HG03103 (cell line): ENCODE results near the gene KIRREL1.

Experiments
- ATAC-seq: cut with Tn5 transposase; IDR thresholded peaks from one replicate; pipeline ENCODE4 v1.9.1; 2021; ENCODE audit warnings: low read depth; ENCODE audit not compliant: unreplicated experiment

Gene KIRREL1

DNA sequence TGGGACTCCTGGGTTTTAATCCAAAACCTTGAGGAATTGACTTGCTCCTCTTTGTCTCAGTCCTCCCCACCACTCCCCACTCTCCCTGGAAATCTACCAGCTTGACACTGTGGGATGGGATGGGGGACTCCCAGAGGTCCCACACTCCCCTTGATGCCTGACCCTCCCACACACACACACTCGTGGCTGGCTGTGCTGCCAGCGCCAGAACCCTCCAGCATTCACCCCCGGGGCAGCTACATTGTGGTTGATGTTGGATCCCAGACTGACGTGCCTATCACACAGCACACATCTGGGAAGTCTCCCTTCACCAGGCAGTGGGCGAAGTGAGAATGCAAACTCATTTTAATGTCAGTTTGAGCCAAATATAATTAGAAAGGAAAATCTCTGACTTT lies 10.0 kb downstream of the KIRREL1 start:
- no peak for ATAC-seq

GRCh38 chr1:158005224-158005623 lies 11.8 kb downstream of the KIRREL1 start:
- no peak for ATAC-seq

- no peak for ATAC-seq
Observed at GRCh38 chr1:158007180-158007579, 13.7 kb downstream of the KIRREL1 start.

DNA sequence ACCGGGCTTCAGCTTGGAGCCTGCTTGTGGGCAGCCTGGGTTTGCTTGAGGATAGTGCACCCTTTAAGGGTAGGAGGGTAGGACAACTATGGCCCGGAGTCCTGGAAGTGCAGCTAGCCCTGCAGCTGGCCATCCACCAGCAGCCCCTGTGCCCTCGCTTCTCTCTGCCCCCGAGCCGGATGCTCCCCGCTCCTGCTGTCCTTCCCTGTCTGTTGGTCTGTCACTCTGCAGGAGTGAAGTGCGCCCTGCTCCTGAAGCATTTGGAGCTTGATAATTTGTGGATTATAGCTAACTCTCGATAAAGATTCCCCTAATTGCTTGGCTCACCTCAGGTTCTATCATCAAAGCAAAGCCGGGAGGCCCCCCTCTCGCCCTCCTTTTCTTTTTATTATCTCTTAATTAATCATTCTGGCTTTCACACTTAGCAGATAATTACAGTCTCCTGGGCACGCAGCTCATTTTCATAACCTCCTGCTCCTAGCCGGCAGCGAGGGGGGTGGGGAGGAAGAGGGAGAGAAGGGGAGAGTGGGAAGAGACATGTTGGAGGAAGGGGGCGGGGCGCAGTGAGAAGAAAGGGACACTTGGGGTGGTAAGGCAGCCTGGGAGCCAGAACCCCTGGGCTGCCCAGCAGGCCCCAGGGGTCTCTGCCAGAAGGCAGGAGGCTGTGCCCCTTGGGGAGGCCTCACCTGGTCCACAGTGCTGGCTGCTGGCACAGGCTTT lies 14.4 kb downstream of the KIRREL1 start:
- no peak for ATAC-seq

DNA sequence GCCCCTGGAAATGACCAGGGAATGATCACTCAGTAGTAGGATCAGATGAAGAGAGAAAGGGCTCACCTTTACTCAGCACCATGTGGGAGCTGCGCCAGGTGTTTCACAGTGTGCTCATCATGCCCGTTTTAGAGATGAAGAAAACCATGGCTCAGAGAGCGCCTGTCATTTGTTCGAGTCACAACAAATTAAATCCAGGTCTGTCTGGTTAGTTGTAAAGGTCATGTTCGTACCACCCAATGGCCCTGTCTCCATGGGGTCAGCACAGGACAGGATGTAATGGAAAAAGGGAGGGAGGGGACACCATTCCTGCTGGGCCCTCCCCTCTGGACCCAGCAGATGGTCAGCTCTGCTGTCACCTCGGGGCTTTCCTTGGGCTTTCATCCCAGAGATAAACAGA lies 15.2 kb downstream of the KIRREL1 start:
- ATAC-seq: no peak

GRCh38 chr1:158011714-158012113 lies 18.3 kb downstream of the KIRREL1 start:
- ATAC-seq: no peak

- ATAC-seq: no peak
Observed at GRCh38 chr1:158013840-158014730, 20.6 kb downstream of the KIRREL1 start.

- ATAC-seq: no peak
Observed at GRCh38 chr1:158014731-158015320, 21.4 kb downstream of the KIRREL1 start.

DNA sequence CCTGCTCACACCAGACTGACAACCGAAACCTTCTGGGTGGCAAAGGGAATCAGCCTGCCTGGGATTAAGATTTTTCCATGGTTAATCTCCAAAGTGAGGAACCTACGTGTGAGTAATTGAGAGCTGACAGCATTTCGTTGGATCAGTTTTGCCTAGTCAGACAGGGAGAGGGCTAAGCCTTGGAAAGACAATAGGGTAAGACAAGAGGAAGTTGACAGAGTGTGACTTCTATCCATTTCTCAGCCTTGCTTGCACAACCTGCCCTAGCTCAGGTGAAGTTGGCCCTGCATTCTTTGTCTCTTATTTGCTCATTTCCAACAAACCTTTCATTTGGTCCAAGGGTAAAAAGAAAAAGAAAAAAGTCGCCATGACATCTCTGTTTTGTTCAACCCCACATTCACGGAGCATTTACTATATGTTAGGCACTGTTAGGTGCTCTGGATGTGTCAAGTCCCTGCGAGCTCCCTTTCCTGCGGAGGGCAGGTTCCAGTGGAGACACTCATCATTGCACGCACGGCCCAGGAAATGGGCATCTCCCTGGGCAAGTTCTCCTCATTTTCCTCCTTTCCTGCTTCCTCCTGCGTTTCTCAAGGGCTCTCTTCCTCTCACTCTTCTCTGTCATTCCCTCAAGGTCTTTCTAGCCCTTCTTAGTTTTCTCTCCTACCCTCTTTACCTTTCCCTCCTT lies 23.3 kb downstream of the KIRREL1 start:
- ATAC-seq: no peak

GRCh38 chr1:158017800-158018595 lies 24.6 kb downstream of the KIRREL1 start:
- ATAC-seq: no peak

GRCh38 chr1:158019171-158019868 lies 25.9 kb downstream of the KIRREL1 start:
- no peak for ATAC-seq

DNA sequence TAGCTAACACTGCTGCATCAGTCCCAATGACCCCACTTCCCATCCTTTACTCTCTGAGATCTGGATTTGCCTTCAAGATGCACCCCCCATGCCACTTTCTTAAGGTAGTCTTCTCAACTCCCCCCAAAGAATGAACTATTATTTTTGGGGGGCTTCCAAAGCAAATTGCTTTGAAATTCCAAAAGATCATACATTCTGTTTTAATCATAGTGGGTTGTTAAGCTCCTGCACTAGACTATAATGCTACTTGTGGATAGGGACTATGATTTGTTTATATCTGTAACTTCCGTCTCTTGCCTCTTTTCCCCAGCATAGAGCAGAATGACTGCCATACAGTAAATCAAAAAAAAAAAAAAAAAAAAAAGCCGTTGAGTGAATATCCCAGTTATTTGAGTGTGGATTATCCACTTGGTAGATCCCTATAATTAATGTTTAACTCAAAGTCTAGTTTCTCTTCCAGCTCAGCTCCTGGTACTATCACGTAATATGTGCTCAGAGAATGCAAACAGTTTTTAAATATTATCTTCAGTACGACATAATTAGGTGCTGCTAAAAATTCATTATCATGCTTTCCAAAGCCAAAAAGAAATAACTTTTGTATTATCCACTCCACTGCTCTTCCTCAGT lies 26.9 kb downstream of the KIRREL1 start:
- no peak for ATAC-seq

DNA sequence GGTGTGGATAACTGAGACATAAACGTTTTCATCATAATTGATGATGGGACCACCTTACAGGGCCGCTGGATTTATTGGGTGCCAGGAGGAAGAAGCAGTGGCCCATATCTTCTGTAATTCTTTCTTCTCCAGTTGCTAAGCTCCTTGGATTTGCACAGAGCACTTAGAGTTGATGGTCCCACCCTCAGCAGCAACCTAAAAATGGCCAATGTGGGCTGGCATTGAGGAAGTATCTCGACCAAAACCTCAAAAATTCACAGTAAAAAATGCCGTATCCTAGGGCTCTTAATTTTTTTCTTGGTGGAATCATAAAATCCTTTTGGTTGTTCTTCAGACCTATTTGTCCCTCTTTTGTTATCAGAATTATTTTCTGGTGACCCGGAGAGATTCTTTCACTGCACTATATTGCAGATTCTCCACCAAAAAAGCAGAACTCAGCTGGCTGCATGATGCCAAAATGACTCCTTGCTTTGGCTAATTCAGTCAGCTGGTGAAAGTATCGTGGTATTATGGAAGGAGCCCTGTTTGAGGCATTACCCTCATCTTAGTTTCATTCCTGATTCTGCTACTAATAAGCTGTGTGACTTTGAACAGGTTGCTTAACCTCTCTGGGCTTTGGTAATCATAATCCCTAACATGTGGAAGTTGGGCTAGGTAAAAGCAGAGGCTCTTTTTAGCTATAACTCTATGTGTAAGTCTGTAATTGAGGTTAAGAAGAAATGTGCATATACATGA lies 27.6 kb downstream of the KIRREL1 start:
- ATAC-seq: no peak

DNA sequence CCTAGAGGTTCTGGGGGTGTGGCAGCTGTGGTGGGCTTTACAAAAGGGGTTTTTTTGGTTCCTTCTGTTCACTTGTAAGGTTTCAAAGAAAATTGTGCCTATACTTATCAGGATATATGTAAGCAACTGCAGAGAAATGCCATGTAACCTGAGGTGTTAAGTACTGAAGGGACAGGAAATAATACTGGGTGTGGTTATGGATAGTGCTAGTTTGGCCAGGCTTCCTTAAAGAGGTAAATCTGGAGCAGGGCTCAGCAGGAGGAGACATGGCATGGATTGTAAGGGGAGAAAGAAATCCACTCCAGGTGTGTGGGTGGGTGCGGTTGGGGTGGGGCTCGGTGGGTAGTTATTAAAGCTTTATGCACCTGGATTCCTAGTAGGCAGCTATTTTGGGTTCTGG lies 28.3 kb downstream of the KIRREL1 start:
- ATAC-seq: no peak

DNA sequence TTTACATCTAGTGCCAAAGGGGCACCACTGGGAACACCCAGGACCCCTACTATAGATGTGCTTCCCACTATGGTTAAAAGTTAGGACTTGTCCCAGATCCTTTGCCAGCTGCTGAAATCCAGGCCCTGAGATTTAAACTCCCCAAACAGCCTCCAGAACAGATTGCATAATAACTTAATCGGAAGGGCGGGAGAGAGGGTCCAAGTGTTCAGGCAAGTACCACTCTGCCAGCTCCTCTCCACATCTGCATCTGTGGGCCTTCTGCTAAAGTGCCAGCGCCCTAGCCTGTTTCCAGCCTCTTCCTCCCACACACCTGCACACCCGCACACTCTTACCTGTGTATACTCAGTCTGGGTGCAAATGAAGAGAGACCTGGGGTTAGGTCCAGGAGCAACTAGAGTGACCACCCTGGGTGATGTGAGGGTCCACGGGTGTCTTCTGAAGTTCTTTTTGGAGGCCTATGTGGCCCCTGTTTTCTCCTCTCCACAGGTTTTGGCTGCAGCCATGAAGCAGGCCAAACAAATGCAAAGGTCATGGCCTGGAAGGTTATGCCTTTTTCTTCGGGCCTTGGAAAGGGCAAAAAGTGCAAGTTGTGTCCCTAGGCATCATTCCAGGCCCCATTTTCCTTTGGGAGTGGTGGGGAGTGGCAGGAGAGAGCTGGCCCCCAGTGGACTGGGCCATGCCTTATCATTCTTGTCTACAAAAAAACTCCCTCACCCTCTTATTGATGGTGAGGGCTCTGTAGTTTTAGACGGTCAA lies 29.3 kb downstream of the KIRREL1 start:
- no peak for ATAC-seq

DNA sequence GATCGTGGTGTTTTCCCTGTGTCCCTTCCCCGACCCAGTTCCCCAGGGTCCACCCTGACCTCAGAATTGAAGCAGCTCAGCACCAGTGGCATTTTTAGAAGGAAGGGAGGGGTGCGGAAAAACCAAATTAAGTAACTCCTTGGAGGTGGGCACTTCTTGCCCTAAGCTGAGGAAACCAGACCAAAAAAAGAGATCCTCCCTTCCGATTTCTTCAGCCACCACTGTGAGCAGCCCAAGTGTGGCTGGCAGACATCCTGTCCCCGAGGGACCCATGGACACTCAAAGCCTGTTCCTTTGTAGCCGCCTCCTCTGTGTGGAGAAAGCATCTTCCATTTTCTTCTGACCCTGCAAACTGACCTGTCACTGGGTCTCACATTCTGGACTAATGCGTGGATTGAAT lies 31.3 kb downstream of the KIRREL1 start:
- no peak for ATAC-seq

GRCh38 chr1:158025576-158026230 lies 32.3 kb downstream of the KIRREL1 start:
- no peak for ATAC-seq
